ENCODE results near the gene RGS7.

DNA sequence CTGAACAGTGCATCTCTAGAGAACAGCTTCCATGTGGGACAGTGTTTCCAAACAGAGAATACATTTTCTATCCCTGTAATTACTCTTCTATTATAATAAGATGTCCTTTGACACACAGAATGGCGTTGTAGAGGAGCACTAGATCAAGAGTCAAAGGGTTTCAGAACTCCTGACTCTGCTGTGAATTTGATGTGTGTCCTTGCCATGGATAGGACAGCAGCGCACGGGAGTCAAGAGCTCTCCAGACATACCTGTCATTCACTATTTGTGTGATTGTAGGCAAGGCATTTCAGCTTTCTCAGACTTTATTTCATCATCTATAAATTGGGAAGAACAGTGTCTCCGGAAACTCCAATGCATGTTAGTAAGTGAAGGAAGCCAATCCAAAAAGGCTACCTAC is 176.4 kb downstream of the RGS7 start:
- TF ChIP-seq CTCF (IDR thresholded peaks at IDR 0.05) (no peak), POLR2A (IDR thresholded peaks at IDR 0.05) (no peak)

Data from gastroesophageal sphincter (tissue), 3 donors.